ENCODE measurements around the gene DGKB.

DGKB gene

GRCh38 chr7:14432924-14433323, 469.6 kb downstream of the DGKB start:
- DNase-seq = no peak

GRCh38 chr7:14430926-14431325, 471.6 kb downstream of the DGKB start:
- no peak for DNase-seq

- DNase-seq = no peak
These were observed 477.0 kb downstream of the DGKB start for GRCh38 chr7:14425559-14425958.

GRCh38 chr7:14424675-14425074, 477.9 kb downstream of the DGKB start:
- no peak for DNase-seq

- no peak for DNase-seq
These were observed 481.8 kb downstream of the DGKB start for GRCh38 chr7:14420768-14421167.

- no peak for DNase-seq
These were observed 483.0 kb downstream of the DGKB start for GRCh38 chr7:14419531-14419930.

- no peak for DNase-seq
These were observed 483.9 kb downstream of the DGKB start for GRCh38 chr7:14418633-14419032.

GRCh38 chr7:14414274-14414986, 488.1 kb downstream of the DGKB start:
- DNase-seq = no peak

- no peak for DNase-seq
These were observed 495.1 kb downstream of the DGKB start for GRCh38 chr7:14407246-14408015.

- no peak for DNase-seq
These were observed 499.0 kb downstream of the DGKB start for GRCh38 chr7:14403587-14403986.

- no peak for DNase-seq
These were observed 502.3 kb downstream of the DGKB start for GRCh38 chr7:14400271-14400670.

- no peak for DNase-seq
These were observed 504.0 kb downstream of the DGKB start for GRCh38 chr7:14398526-14398925.

- no peak for DNase-seq
These were observed 506.7 kb downstream of the DGKB start for GRCh38 chr7:14395860-14396259.

GRCh38 chr7:14394786-14395185, 507.8 kb downstream of the DGKB start:
- DNase-seq = no peak

- DNase-seq = no peak
These were observed 513.0 kb downstream of the DGKB start for GRCh38 chr7:14389595-14389994.

GRCh38 chr7:14389181-14389591, 513.4 kb downstream of the DGKB start:
- DNase-seq = no peak

- no peak for DNase-seq
These were observed 517.5 kb downstream of the DGKB start for GRCh38 chr7:14385074-14385473.

GRCh38 chr7:14381936-14382335, 520.6 kb downstream of the DGKB start:
- DNase-seq = no peak

GRCh38 chr7:14381306-14381705, 521.2 kb downstream of the DGKB start:
- DNase-seq = no peak

GRCh38 chr7:14380881-14381280, 521.7 kb downstream of the DGKB start:
- no peak for DNase-seq

GRCh38 chr7:14377646-14378266, 524.8 kb downstream of the DGKB start:
- DNase-seq = no peak

- DNase-seq = no peak
These were observed 525.8 kb downstream of the DGKB start for GRCh38 chr7:14376711-14377110.

GRCh38 chr7:14375998-14376397, 526.6 kb downstream of the DGKB start:
- no peak for DNase-seq

GRCh38 chr7:14374336-14374735, 528.2 kb downstream of the DGKB start:
- no peak for DNase-seq
